Gastroesophageal sphincter (tissue), 4 donors: ENCODE measurements around the gene HRH3. TPM values are rescaled to one million over a fixed set of nuclear protein-coding genes. Genes with fewer than 3 reads are reported as not detected.

Experiments used
- ATAC-seq: fragments of 150-250 bp; one replicate; pipeline ENCODE4 v1.9.1; 2016; ENCODE audit warnings: mild to moderate bottlenecking, moderate library complexity
- H3K27ac ChIP-seq, 4 donors: fragments of 200-600 bp; sonication (generic) in 3 of 4; 1 replicate in 3 of 4; 2 replicates in 1 of 4; pipeline ENCODE4 v1.5.1; 2016 to 2019
- H3K27me3 ChIP-seq: fragments of 200-600 bp; sonication (generic); one replicate; pipeline ENCODE4 v1.5.1; 2019
- H3K36me3 ChIP-seq, 2 donors: fragments of 200-600 bp; sonication (generic); one replicate each; pipeline ENCODE4 v1.5.1; 2019; ENCODE audit warnings: control low read depth in 1 of 2
- H3K4me1 ChIP-seq, 3 donors: fragments of 200-600 bp; sonication (generic); 1 replicate in 2 of 3; 2 replicates in 1 of 3; pipeline ENCODE4 v1.5.1; 2016 to 2019; ENCODE audit warnings: control low read depth in 2 of 3
- H3K4me3 ChIP-seq, 2 donors: fragments of 200-600 bp; sonication (generic); one replicate each; pipeline ENCODE4 v1.5.1; 2019; ENCODE audit warnings: mild to moderate bottlenecking in 1 of 2, moderate library complexity in 1 of 2
- H3K9me3 ChIP-seq, 3 donors: fragments of 200-600 bp; sonication (generic); one replicate each; pipeline ENCODE4 v1.5.1; 2017 to 2019; ENCODE audit warnings: control low read depth in 2 of 3
- EP300 ChIP-seq: sonication (generic); formaldehyde crosslinking; IDR thresholded peaks from one replicate; pipeline ENCODE4 v1.6.1; 2017; ENCODE audit warnings: antibody characterized with exemption, mild to moderate bottlenecking
- POLR2A ChIP-seq, 2 donors: fragments of 450-650 bp; IDR thresholded peaks; one replicate each; pipeline ENCODE4 v1.6.1; 2017; ENCODE audit warnings: antibody characterized with exemption in 2 of 2, mild to moderate bottlenecking in 2 of 2, moderate library complexity in 1 of 2
- POLR2AphosphoS5 ChIP-seq: sonication (generic); formaldehyde crosslinking; IDR thresholded peaks from one replicate; pipeline ENCODE4 v1.6.1; 2017; ENCODE audit warnings: antibody characterized with exemption
- WGBS, 2 donors: methylation state at CpG; one replicate each; pipeline ENCODE4 v1.1.5; 2018; ENCODE audit warnings: low coverage in 1 of 2; 5-methylcytosine and 5-hydroxymethylcytosine counted together
- total RNA-seq, 4 donors: library from RNA; depleted of rRNA; stranded (reverse); fragments of >200 nt; gene quantifications; one replicate each; pipeline ENCODE4 v1.1.0, GENCODE V29; 2016
- TF ChIP-seq, protein P1 (sequence below), 4 experiments: fragments of 200-600 bp in 2 of 4; fragments of 450-650 bp in 2 of 4; sonication (generic) in 1 of 4; IDR thresholded peaks; one replicate each; pipeline ENCODE4 v1.5.1; 2017 to 2019; ENCODE audit warnings: antibody characterized with exemption in 4 of 4, mild to moderate bottlenecking in 2 of 4, moderate library complexity in 2 of 4

The HRH3 gene
- total RNA-seq, 4 donors from 2014 or later, result not detected

DNA sequence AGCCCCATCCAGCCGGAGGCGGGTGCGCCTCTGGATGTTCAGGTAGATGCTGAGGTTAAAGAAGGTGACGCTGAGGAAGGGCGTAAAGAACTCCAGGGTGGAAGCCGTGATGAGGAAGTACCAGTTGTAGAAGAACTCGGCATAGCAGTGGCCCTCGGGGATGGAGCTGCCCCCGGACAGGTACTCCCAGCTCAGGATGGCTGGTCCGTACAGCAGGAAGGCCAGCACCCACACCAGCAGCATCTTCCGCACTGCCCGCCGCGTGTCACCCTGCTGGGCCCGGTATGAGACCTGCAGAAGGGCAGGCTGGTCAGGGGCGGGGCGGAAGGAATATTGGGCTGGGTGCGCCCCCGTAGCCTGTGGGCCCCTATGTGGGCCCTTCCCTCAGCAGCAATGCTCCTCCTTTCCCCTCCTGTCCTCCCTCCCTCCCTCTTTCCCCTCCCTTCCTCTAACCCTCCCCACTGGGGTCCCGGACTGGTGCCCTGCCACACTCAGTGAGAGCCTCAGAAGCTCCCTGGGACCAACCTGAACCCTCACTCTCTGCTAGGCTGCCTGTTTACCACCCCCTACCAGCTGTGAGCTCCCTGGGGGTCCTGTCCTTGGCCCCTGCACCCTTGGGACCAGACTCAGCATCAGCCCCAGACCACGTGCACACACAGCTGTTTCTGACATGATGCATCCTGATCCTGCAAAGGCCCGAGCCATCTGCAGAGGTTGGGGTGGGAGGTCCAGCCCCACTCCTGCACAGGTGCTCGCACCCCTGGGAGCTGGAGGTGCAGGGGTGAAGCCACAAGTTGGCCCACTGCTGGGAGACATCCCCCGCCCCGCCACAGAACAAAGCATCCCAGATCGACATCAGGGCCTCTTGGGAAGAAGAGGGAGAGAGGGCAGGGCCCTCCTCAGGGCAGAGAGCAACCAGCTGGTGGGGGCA lies 3.2 kb downstream of the HRH3 start:
- Histone ChIP-seq H3K27me3 (peaks cover 92% of the 10 kb centered on the region), H3K4me3 (no peak overlapping the region), H3K27ac (no peak overlapping the region), H3K9me3 (no peaks in the 10 kb centered on the region), H3K36me3 (no peaks in the 10 kb centered on the region), H3K4me1 (peaks cover 0 to 27% (median 8%) of the 10 kb centered on the region in 3 donors)
- ATAC-seq, result no peak
- TF ChIP-seq POLR2AphosphoS5, result no peak
- TF ChIP-seq, protein P1, sequence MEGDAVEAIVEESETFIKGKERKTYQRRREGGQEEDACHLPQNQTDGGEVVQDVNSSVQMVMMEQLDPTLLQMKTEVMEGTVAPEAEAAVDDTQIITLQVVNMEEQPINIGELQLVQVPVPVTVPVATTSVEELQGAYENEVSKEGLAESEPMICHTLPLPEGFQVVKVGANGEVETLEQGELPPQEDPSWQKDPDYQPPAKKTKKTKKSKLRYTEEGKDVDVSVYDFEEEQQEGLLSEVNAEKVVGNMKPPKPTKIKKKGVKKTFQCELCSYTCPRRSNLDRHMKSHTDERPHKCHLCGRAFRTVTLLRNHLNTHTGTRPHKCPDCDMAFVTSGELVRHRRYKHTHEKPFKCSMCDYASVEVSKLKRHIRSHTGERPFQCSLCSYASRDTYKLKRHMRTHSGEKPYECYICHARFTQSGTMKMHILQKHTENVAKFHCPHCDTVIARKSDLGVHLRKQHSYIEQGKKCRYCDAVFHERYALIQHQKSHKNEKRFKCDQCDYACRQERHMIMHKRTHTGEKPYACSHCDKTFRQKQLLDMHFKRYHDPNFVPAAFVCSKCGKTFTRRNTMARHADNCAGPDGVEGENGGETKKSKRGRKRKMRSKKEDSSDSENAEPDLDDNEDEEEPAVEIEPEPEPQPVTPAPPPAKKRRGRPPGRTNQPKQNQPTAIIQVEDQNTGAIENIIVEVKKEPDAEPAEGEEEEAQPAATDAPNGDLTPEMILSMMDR (IDR thresholded peaks at IDR 0.05), result no peak
- TF ChIP-seq POLR2A (IDR thresholded peaks at IDR 0.05), result no peak
- no peak for TF ChIP-seq EP300
- 70% methylated on average over 7 of the region's 26 CpGs; no CpG with 5 or more reads in 1 of the 2 donors for WGBS, 2 donors

DNA sequence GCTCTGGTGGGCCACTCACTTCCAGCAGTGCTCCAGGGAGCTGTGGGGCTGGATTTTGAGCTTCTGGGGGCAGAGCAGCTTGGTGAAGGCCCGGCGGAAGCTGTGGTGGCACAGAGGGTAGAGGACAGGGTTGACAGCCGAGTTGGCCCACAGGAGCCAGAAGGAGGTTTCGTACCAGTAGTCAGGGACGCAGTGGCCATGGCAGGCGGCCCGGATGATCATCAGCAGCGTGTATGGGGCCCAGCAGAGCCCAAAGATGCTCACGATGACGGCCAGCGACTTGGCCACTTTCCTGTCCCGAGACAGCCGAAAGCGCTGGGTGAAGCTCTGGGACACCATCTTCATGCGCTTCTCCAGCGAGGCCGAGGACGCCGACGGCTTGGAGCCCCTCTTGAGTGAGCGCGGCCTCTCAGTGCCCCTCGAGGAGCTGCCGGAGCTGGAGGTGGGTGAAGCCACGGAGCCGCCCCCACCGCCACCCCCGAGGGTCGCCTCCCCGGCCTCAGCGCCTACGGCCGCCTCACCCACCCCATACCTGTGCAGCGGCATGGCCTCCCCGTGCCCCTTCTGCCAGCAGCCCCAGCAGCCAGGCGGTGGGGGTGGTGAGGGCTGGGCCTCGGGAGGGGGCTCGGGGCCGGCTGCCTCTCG lies 4.0 kb downstream of the HRH3 start:
- TF ChIP-seq POLR2AphosphoS5 (no peak), POLR2A (IDR thresholded peaks at IDR 0.05) (no peak), EP300 (no peak)
- TF ChIP-seq, protein P1 (IDR thresholded peaks at IDR 0.05), result no peak
- ATAC-seq, result no peak
- no peaks in the 10 kb centered on the region for H3K36me3 ChIP-seq
- peaks cover 92% of the 10 kb centered on the region for H3K27me3 ChIP-seq
- WGBS, 2 donors, result 77% methylated on average over 13 of the region's 40 CpGs; no CpG with 5 or more reads in 1 of the 2 donors
- no peak overlapping the region for H3K4me3 ChIP-seq
- no peaks in the 10 kb centered on the region for H3K9me3 ChIP-seq
- no peak overlapping the region for H3K27ac ChIP-seq
- peaks cover 0 to 24% (median 8%) of the 10 kb centered on the region in 3 donors for H3K4me1 ChIP-seq

DNA sequence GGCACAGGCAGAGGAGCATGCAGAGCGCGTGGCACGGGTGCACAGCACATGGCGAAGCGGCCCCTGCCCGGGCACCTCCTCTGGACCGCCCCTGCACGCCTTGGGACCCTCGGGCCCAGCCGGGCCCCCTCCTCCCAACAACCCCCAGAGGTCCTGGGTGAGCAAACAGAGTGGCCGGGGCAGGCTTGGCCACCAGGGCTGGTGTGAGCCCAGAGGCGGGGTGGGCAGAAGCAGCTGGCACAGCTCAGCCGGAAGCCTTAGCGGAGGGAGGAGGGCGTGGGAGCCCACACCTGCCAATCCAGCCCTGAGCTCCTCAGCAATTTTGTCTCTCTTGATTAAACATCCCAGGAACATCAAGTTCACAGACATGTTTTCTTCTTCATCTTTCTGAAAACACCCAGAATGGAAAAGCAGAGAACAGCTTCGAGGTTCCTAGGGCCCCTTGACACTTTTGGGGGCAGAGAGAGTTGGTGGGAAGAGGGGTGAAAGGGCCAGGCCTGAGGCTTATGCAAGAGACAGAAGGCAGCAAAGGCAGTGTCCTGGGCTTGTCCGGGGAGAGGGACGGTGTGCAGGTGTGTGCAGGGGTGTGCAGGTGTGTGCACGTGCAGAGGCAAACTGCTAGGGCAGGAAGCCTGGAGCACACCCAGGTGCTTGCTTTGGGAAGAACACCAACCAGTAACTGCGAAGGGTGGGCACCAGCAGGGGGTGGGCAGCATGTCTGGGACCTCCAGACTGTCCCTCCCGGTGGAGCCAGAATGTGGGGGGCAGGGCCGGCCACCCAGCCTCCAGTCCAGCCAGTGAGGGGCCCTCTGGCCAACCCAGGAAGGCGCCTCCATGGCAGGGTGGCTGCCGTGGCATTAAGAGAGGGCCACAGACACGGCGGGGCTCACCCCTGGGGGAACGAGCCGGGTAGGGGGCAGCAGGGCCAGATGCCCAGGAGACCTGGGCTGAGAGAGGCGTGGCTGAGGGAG lies 4.8 kb downstream of the HRH3 start:
- Histone ChIP-seq H3K27me3 (peaks cover 92% of the 10 kb centered on the region), H3K4me1 (peaks cover 0 to 16% (median 5%) of the 10 kb centered on the region in 3 donors), H3K27ac (no peak overlapping the region), H3K36me3 (no peaks in the 10 kb centered on the region), H3K9me3 (no peaks in the 10 kb centered on the region), H3K4me3 (no peak overlapping the region)
- ATAC-seq, result no peak
- WGBS, 2 donors, result 53 to 57% methylated on average over 3 to 6 of the region's 29 CpGs
- no peak for TF ChIP-seq EP300
- TF ChIP-seq POLR2A (IDR thresholded peaks at IDR 0.05), result no peak
- TF ChIP-seq, protein P1 (IDR thresholded peaks at IDR 0.05), result no peak
- no peak for TF ChIP-seq POLR2AphosphoS5

DNA sequence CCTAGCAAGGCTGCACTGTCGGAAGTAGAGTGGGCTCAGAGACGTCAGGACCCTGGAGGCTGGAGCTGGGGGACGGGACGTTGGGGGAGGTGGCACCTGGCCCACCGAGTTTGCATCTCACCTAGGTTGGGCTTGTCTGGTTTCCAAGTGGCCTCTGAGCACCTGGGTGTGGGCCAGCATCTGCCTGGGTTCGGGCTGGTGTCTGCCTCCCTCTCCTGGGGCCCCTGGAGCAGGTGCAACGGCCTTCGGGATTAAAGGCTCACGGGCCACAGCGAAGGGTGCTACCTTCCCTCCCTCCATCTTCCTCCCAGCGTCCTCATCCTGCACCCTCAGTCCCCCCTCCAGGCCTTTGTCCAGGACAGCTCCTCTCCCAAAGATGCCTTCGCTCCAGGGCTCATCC lies 6.0 kb downstream of the HRH3 start:
- TF ChIP-seq EP300, result no peak
- TF ChIP-seq, protein P1 (IDR thresholded peaks at IDR 0.05), result no peak
- TF ChIP-seq POLR2A (IDR thresholded peaks at IDR 0.05), result no peak
- no peak for TF ChIP-seq POLR2AphosphoS5
- no peak overlapping the region for H3K4me3 ChIP-seq
- no peak overlapping the region for H3K27ac ChIP-seq
- no peak for ATAC-seq
- H3K9me3 ChIP-seq, result no peaks in the 10 kb centered on the region
- H3K36me3 ChIP-seq, result no peaks in the 10 kb centered on the region
- peaks cover 92% of the 10 kb centered on the region for H3K27me3 ChIP-seq
- 23 to 80% methylated on average over 3 to 6 of the region's 12 CpGs for WGBS, 2 donors
- peaks cover 0 to 3% (median 0%) of the 10 kb centered on the region in 3 donors for H3K4me1 ChIP-seq
